SK-N-SH (cell line): ENCODE data around the gene OCSTAMP.

Source experiments
- CTCF ChIP-seq: fragments of 200-600 bp; sonication (generic); IDR thresholded peaks from 2 replicates; pipeline ENCODE4 v1.6.1; 2017; ENCODE audit warnings: antibody characterized with exemption, mild to moderate bottlenecking, moderate library complexity
- EP300 ChIP-seq, 2 experiments: IDR thresholded peaks; 2 replicates each; pipeline versions ENCODE4 v1.4.0 to v1.6.1; 2012; ENCODE audit warnings: borderline replicate concordance in 1 of 2, low read depth in 1 of 2, low read length in 1 of 2
- FOXM1 ChIP-seq: IDR thresholded peaks from 2 replicates; pipeline ENCODE4 v1.4.0; 2012; ENCODE audit warnings: low read depth, mild to moderate bottlenecking
- MAX ChIP-seq: IDR thresholded peaks from 2 replicates; pipeline ENCODE4 v1.4.0; 2012; ENCODE audit warnings: low read depth
- PBX3 ChIP-seq: IDR thresholded peaks from 2 replicates; pipeline ENCODE4; 2012
- POLR2AphosphoS5 ChIP-seq: IDR thresholded peaks from 2 replicates; pipeline ENCODE4 v1.6.1; 2012; ENCODE audit warnings: low read depth, low read length
- RAD21 ChIP-seq: IDR thresholded peaks from 2 replicates; pipeline ENCODE4 v1.6.1; 2012; ENCODE audit warnings: mild to moderate bottlenecking, low read length
- REST ChIP-seq: IDR thresholded peaks from 2 replicates; pipeline ENCODE4 v1.6.1; 2012; ENCODE audit warnings: mild to moderate bottlenecking, low read depth, low read length, moderate library complexity
- RFX5 ChIP-seq: IDR thresholded peaks from 2 replicates; pipeline ENCODE4 v1.6.1; 2012; ENCODE audit warnings: mild to moderate bottlenecking, improper control_type of control experiment, low read length
- RXRA ChIP-seq: IDR thresholded peaks from 2 replicates; pipeline ENCODE4 v1.4.0; 2012; ENCODE audit warnings: low read depth, mild to moderate bottlenecking, borderline replicate concordance

- TF ChIP-seq MAX: no peak
- TF ChIP-seq CTCF: no peak
- TF ChIP-seq RAD21: no peak
- TF ChIP-seq RFX5: no peak
- no peak for TF ChIP-seq PBX3
- TF ChIP-seq FOXM1: no peak
- no peak for TF ChIP-seq RXRA
- TF ChIP-seq EP300 (IDR thresholded peaks at IDR 0.05; ENCODE audit: borderline replicate concordance in 1 of 2, low read depth in 1 of 2, low read length in 1 of 2): no peak
- TF ChIP-seq REST: no peak
- TF ChIP-seq POLR2AphosphoS5: no peak
These were observed 1.3 kb upstream of the OCSTAMP start for GRCh38 chr20:46551522-46552381.
